Osteoblast (primary cell): ENCODE data around the gene ZFP36L2. TPM values are rescaled to one million over a fixed set of nuclear protein-coding genes. Genes with fewer than 3 reads are reported as not detected.

ENCODE experiments used
- DNase-seq: peaks from one replicate; pipeline ENCODE4 v3.0.0; 2011; ENCODE audit warnings: low spot score, mixed read lengths; ENCODE audit not compliant: insufficient read length; ENCODE audit errors: missing footprints
- H2AFZ ChIP-seq: 2 replicates; pipeline ENCODE4 v1.6.0; 2011; ENCODE audit warnings: mild to moderate bottlenecking, low read length
- H3K27ac ChIP-seq: 2 replicates; pipeline ENCODE4 v1.5.1; 2011; ENCODE audit warnings: mild to moderate bottlenecking, low read depth, low read length, moderate library complexity
- H3K27me3 ChIP-seq: 2 replicates; pipeline ENCODE4 v1.6.0; 2012; ENCODE audit warnings: mild to moderate bottlenecking, control low read depth, inconsistent platforms, low read length, moderate library complexity; ENCODE audit not compliant: insufficient read depth
- H3K36me3 ChIP-seq: 2 replicates; pipeline ENCODE4 v1.5.1; 2011; ENCODE audit warnings: mild to moderate bottlenecking, low read length, control low read depth, moderate library complexity; ENCODE audit not compliant: insufficient read depth
- H3K4me1 ChIP-seq: 2 replicates; pipeline ENCODE4 v1.5.1; 2011; ENCODE audit warnings: mild to moderate bottlenecking, low read length, control low read depth, moderate library complexity; ENCODE audit not compliant: insufficient read depth
- H3K4me2 ChIP-seq: 2 replicates; pipeline ENCODE4 v1.6.0; 2011; ENCODE audit warnings: mild to moderate bottlenecking, low read length; ENCODE audit not compliant: insufficient read depth
- H3K4me3 ChIP-seq: fragments of 200-600 bp; sonication (generic); 3 replicates; pipeline ENCODE4 v1.5.1; 2012; ENCODE audit warnings: mild to moderate bottlenecking, low read length, inconsistent platforms; ENCODE audit not compliant: insufficient read depth
- H3K79me2 ChIP-seq: 2 replicates; pipeline ENCODE4 v1.6.0; 2012; ENCODE audit warnings: mild to moderate bottlenecking, low read length, control low read depth, inconsistent platforms; ENCODE audit not compliant: insufficient read depth
- H3K9me3 ChIP-seq: 2 replicates; pipeline ENCODE4 v1.5.1; 2011; ENCODE audit warnings: low read depth, low read length, control low read depth
- H4K20me1 ChIP-seq: 2 replicates; pipeline ENCODE4 v1.6.0; 2012; ENCODE audit warnings: mild to moderate bottlenecking, low read length, control low read depth; ENCODE audit not compliant: insufficient read depth
- CTCF ChIP-seq: IDR thresholded peaks from 2 replicates; pipeline ENCODE4 v1.5.1; 2011; ENCODE audit warnings: mild to moderate bottlenecking, low read depth, low read length, moderate library complexity; ENCODE audit errors: extremely low read depth
- total RNA-seq: library from RNA; depleted of rRNA; stranded (reverse); fragments of >200 nt; gene quantifications from 2 replicates; pipeline ENCODE4 v1.2.3, GENCODE V29; 2012

Gene ZFP36L2
- total RNA-seq, 1 donor: 15.6 TPM

GRCh38 chr2:43233218-43234212 lies 7.1 kb upstream of the ZFP36L2 start:
- peaks cover 10% of the 10 kb centered on the region for H3K36me3 ChIP-seq
- H3K4me2 ChIP-seq: no peak overlapping the region
- no peak for DNase-seq
- H4K20me1 ChIP-seq: no peaks in the 10 kb centered on the region
- H3K27me3 ChIP-seq: no peaks in the 10 kb centered on the region
- H3K27ac ChIP-seq: no peak overlapping the region
- no peak overlapping the region for H3K4me3 ChIP-seq
- no peak overlapping the region for H2AFZ ChIP-seq
- H3K79me2 ChIP-seq: no peaks in the 10 kb centered on the region
- no peaks in the 10 kb centered on the region for H3K9me3 ChIP-seq
- H3K4me1 ChIP-seq: peaks cover 16% of the 10 kb centered on the region
- no peak for TF ChIP-seq CTCF

GRCh38 chr2:43230951-43231827 lies 4.8 kb upstream of the ZFP36L2 start:
- Histone ChIP-seq H3K4me2 (no peak overlapping the region), H3K36me3 (peaks cover 10% of the 10 kb centered on the region), H3K4me1 (peaks cover 23% of the 10 kb centered on the region), H3K4me3 (no peak overlapping the region), H3K9me3 (no peaks in the 10 kb centered on the region), H3K27ac (no peak overlapping the region), H3K27me3 (no peaks in the 10 kb centered on the region), H4K20me1 (no peaks in the 10 kb centered on the region), H2AFZ (no peak overlapping the region), H3K79me2 (peaks cover under 1% of the 10 kb centered on the region)
- peak; percentile 56 for DNase-seq
- TF ChIP-seq CTCF: no peak

GRCh38 chr2:43230351-43230885 lies 4.0 kb upstream of the ZFP36L2 start:
- Histone ChIP-seq H3K79me2 (peaks cover 8% of the 10 kb centered on the region), H3K36me3 (peaks cover 12% of the 10 kb centered on the region), H3K4me3 (no peak overlapping the region), H3K4me2 (no peak overlapping the region), H2AFZ (no peak overlapping the region), H3K27me3 (no peaks in the 10 kb centered on the region), H3K4me1 (peaks cover 23% of the 10 kb centered on the region), H3K27ac (no peak overlapping the region), H4K20me1 (peaks cover 7% of the 10 kb centered on the region), H3K9me3 (no peaks in the 10 kb centered on the region)
- no peak for TF ChIP-seq CTCF
- no peak for DNase-seq
